Neural cell (in vitro differentiated cells): ENCODE data around the gene TAF5L. TPM values are rescaled to one million over a fixed set of nuclear protein-coding genes. Genes with fewer than 3 reads are reported as not detected.

Experiments
- H2AFZ ChIP-seq: fragments of 200-600, 300-800 bp; sonication (generic), shearing (Covaris generic); 2 replicates; pipeline ENCODE4 v1.6.0; 2014; ENCODE audit warnings: low read depth, mild to moderate bottlenecking, antibody characterized with exemption, low read length, moderate library complexity
- H3F3A ChIP-seq: fragments of 200-600 bp; shearing (Covaris generic); 2 replicates; pipeline ENCODE4 v1.6.1; 2016; ENCODE audit warnings: mild to moderate bottlenecking, moderate library complexity, mixed read lengths, antibody characterized with exemption, low read length; ENCODE audit not compliant: insufficient read depth, poor library complexity, severe bottlenecking
- H3K27ac ChIP-seq: fragments of 200-600, 300-800 bp; sonication (generic), shearing (Covaris generic); 2 replicates; pipeline ENCODE4 v1.5.1; 2014; ENCODE audit warnings: mild to moderate bottlenecking, low read length, moderate library complexity
- H3K27me3 ChIP-seq: fragments of 300-800, 200-600 bp; sonication (generic), shearing (Covaris generic); 2 replicates; pipeline ENCODE4 v1.6.0; 2014; ENCODE audit warnings: mild to moderate bottlenecking, low read depth, low read length, moderate library complexity; ENCODE audit not compliant: insufficient read depth
- H3K36me3 ChIP-seq: fragments of 300-800, 200-600 bp; sonication (generic), shearing (Covaris generic); 2 replicates; pipeline ENCODE4 v1.5.1; 2014; ENCODE audit warnings: mild to moderate bottlenecking, antibody characterized with exemption, low read length, moderate library complexity; ENCODE audit not compliant: insufficient read depth
- H3K4me2 ChIP-seq: fragments of 300-800, 200-600 bp; sonication (generic), shearing (Covaris generic); 2 replicates; pipeline ENCODE4 v1.6.0; 2014; ENCODE audit warnings: mild to moderate bottlenecking, low read length
- H3K4me3 ChIP-seq: fragments of 300-800, 200-600 bp; sonication (generic), shearing (Covaris generic); 2 replicates; pipeline ENCODE4 v1.5.1; 2014; ENCODE audit warnings: mild to moderate bottlenecking, low read length, moderate library complexity
- H3K79me2 ChIP-seq: fragments of 200-600 bp; shearing (Covaris generic); replicated peaks from 2 replicates; pipeline ENCODE4 v1.6.0; 2014; ENCODE audit warnings: mild to moderate bottlenecking, low read length, moderate library complexity; ENCODE audit not compliant: insufficient read depth
- H3K9ac ChIP-seq: fragments of 300-800, 200-600 bp; sonication (generic), shearing (Covaris generic); 2 replicates; pipeline ENCODE4 v1.6.1; 2016; ENCODE audit warnings: mild to moderate bottlenecking, low read length, mixed read lengths
- H3K9me2 ChIP-seq: fragments of 200-600 bp; shearing (Covaris generic); 2 replicates; pipeline ENCODE4 v1.6.1; 2016; ENCODE audit warnings: mild to moderate bottlenecking, low read length, mixed read lengths; ENCODE audit not compliant: insufficient read depth
- H3K9me3 ChIP-seq: fragments of 200-600, 300-800 bp; sonication (generic), shearing (Covaris generic); 2 replicates; pipeline ENCODE4 v1.6.1; 2016; ENCODE audit warnings: mild to moderate bottlenecking, mixed run types, low read length, moderate library complexity, mixed read lengths
- H4K20me1 ChIP-seq: fragments of 200-600 bp; shearing (Covaris generic); 2 replicates; pipeline ENCODE4 v1.6.1; 2016; ENCODE audit warnings: mild to moderate bottlenecking, mixed run types; ENCODE audit not compliant: insufficient read depth
- EP300 ChIP-seq: fragments of 450-650 bp; conservative IDR thresholded peaks from 2 replicates; pipeline ENCODE4 v1.6.1; 2014; ENCODE audit warnings: antibody characterized with exemption, mild to moderate bottlenecking, moderate library complexity; ENCODE audit not compliant: poor library complexity, severe bottlenecking
- EZH2 ChIP-seq: fragments of 200-600, 300-800 bp; shearing (Covaris generic), sonication (generic); IDR thresholded peaks from 2 replicates; pipeline ENCODE4 v1.6.1; 2014; ENCODE audit warnings: antibody characterized with exemption, low read length, borderline replicate concordance, mild to moderate bottlenecking; ENCODE audit not compliant: insufficient read depth, poor library complexity, severe bottlenecking
- MXI1 ChIP-seq: fragments of 450-650 bp; conservative IDR thresholded peaks from 2 replicates; pipeline ENCODE4 v1.6.1; 2014; ENCODE audit warnings: antibody characterized with exemption, mild to moderate bottlenecking; ENCODE audit not compliant: poor library complexity, severe bottlenecking
- POLR2AphosphoS5 ChIP-seq: IDR thresholded peaks from 2 replicates; pipeline ENCODE4 v1.6.1; 2012
- RAD21 ChIP-seq: fragments of 450-650 bp; conservative IDR thresholded peaks from 2 replicates; pipeline ENCODE4 v1.6.1; 2014; ENCODE audit warnings: antibody characterized with exemption, mild to moderate bottlenecking, moderate library complexity
- SMC3 ChIP-seq: fragments of 450-650 bp; conservative IDR thresholded peaks from 2 replicates; pipeline ENCODE4 v1.6.1; 2014; ENCODE audit warnings: antibody characterized with exemption, mild to moderate bottlenecking, moderate library complexity; ENCODE audit not compliant: poor library complexity
- TAF1 ChIP-seq: IDR thresholded peaks from 2 replicates; pipeline ENCODE4 v1.6.1; 2012; ENCODE audit warnings: low read depth
- polyA plus RNA-seq: library from polyadenylated mRNA; depleted of rRNA; stranded (reverse); fragments of >200 nt; gene quantifications from 2 replicates; pipeline ENCODE4 v1.2.3, GENCODE V29; 2014
- TF ChIP-seq, protein P1 (sequence below): IDR thresholded peaks from 2 replicates; pipeline ENCODE4 v1.6.1; 2012; ENCODE audit warnings: borderline replicate concordance
- TF ChIP-seq, protein P2 (sequence below): fragments of 450-650 bp; IDR thresholded peaks from 2 replicates; pipeline ENCODE4 v1.5.1; 2014; ENCODE audit warnings: antibody characterized with exemption, mild to moderate bottlenecking, moderate library complexity; ENCODE audit not compliant: poor library complexity, severe bottlenecking

TAF5L gene
- polyA plus RNA-seq, 1 donor from 2014 or later, result 18.5 TPM

- H4K20me1 ChIP-seq, result no peaks in the 10 kb centered on the region
Measured at GRCh38 chr1:229671310-229671709, 45.4 kb upstream of the TAF5L start.

DNA sequence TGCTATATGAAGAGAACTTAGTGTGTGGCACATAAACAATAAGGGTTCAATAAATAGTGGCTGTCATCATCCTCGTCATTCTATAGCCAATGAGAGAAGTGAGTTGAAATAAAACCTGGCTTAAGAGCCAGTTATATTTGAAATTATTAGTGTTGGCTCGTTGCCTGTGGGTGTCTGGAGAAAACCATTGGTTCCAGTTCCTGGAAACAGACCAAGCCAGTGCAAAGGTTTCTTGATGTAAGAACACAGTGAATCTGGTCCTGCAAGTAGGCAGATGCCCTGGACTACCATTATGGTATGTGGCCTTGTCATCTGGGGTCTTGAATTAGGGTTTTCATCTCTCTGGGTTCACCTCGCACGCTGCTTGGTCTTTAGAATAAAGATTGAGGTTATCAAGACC, 43.4 kb upstream of the TAF5L start:
- no peak overlapping the region for H2AFZ ChIP-seq
- H3K27me3 ChIP-seq, result no peaks in the 10 kb centered on the region
- no peak overlapping the region for H3K4me2 ChIP-seq
- no peaks in the 10 kb centered on the region for H3F3A ChIP-seq
- H3K9me2 ChIP-seq, result no peaks in the 10 kb centered on the region
- H3K36me3 ChIP-seq, result no peaks in the 10 kb centered on the region
- H3K9ac ChIP-seq, result no peak overlapping the region
- no peak overlapping the region for H3K4me3 ChIP-seq
- H3K79me2 ChIP-seq, result no peaks in the 10 kb centered on the region
- no peaks in the 10 kb centered on the region for H3K9me3 ChIP-seq
- no peaks in the 10 kb centered on the region for H4K20me1 ChIP-seq
- H3K27ac ChIP-seq, result no peak overlapping the region
- no peak for TF ChIP-seq MXI1
- no peak for TF ChIP-seq TAF1
- TF ChIP-seq POLR2AphosphoS5, result no peak
- TF ChIP-seq EP300, result no peak
- TF ChIP-seq, protein P1, sequence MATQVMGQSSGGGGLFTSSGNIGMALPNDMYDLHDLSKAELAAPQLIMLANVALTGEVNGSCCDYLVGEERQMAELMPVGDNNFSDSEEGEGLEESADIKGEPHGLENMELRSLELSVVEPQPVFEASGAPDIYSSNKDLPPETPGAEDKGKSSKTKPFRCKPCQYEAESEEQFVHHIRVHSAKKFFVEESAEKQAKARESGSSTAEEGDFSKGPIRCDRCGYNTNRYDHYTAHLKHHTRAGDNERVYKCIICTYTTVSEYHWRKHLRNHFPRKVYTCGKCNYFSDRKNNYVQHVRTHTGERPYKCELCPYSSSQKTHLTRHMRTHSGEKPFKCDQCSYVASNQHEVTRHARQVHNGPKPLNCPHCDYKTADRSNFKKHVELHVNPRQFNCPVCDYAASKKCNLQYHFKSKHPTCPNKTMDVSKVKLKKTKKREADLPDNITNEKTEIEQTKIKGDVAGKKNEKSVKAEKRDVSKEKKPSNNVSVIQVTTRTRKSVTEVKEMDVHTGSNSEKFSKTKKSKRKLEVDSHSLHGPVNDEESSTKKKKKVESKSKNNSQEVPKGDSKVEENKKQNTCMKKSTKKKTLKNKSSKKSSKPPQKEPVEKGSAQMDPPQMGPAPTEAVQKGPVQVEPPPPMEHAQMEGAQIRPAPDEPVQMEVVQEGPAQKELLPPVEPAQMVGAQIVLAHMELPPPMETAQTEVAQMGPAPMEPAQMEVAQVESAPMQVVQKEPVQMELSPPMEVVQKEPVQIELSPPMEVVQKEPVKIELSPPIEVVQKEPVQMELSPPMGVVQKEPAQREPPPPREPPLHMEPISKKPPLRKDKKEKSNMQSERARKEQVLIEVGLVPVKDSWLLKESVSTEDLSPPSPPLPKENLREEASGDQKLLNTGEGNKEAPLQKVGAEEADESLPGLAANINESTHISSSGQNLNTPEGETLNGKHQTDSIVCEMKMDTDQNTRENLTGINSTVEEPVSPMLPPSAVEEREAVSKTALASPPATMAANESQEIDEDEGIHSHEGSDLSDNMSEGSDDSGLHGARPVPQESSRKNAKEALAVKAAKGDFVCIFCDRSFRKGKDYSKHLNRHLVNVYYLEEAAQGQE, result no peak
- no peak for TF ChIP-seq SMC3
- TF ChIP-seq, protein P2, sequence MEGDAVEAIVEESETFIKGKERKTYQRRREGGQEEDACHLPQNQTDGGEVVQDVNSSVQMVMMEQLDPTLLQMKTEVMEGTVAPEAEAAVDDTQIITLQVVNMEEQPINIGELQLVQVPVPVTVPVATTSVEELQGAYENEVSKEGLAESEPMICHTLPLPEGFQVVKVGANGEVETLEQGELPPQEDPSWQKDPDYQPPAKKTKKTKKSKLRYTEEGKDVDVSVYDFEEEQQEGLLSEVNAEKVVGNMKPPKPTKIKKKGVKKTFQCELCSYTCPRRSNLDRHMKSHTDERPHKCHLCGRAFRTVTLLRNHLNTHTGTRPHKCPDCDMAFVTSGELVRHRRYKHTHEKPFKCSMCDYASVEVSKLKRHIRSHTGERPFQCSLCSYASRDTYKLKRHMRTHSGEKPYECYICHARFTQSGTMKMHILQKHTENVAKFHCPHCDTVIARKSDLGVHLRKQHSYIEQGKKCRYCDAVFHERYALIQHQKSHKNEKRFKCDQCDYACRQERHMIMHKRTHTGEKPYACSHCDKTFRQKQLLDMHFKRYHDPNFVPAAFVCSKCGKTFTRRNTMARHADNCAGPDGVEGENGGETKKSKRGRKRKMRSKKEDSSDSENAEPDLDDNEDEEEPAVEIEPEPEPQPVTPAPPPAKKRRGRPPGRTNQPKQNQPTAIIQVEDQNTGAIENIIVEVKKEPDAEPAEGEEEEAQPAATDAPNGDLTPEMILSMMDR, result no peak
- no peak for TF ChIP-seq EZH2
- no peak for TF ChIP-seq RAD21

More at GRCh38 chr1:229671310-229671709, 45.4 kb upstream of the TAF5L start:
- Histone ChIP-seq H3K79me2 (no peaks in the 10 kb centered on the region), H3F3A (no peaks in the 10 kb centered on the region), H3K27me3 (no peaks in the 10 kb centered on the region), H3K4me3 (no peak overlapping the region), H3K9me2 (no peaks in the 10 kb centered on the region), H3K9me3 (no peaks in the 10 kb centered on the region), H3K4me2 (no peak overlapping the region), H3K9ac (no peak overlapping the region), H3K36me3 (no peaks in the 10 kb centered on the region), H3K27ac (no peak overlapping the region), H2AFZ (no peak overlapping the region)
- TF ChIP-seq EP300, result no peak
- TF ChIP-seq, protein P1, result no peak
- TF ChIP-seq TAF1, result no peak
- TF ChIP-seq, protein P2, result no peak
- TF ChIP-seq MXI1, result no peak
- TF ChIP-seq EZH2, result no peak
- TF ChIP-seq SMC3, result no peak
- TF ChIP-seq POLR2AphosphoS5, result no peak
- TF ChIP-seq RAD21, result no peak
